Epithelial cell of esophagus (primary cell): Measurements from ENCODE around the gene HCAR1.

Experiments used
- DNase-seq: peaks from one replicate; pipeline ENCODE4 v3.0.0; 2010; ENCODE audit warnings: low read depth
- H3K4me3 ChIP-seq: 2 replicates; pipeline ENCODE4 v1.5.1; 2011; ENCODE audit warnings: mild to moderate bottlenecking, low read length, control low read depth
- TF ChIP-seq, protein P1 (sequence below): IDR thresholded peaks from 2 replicates; pipeline ENCODE4 v1.5.1; 2011; ENCODE audit warnings: low read depth, mild to moderate bottlenecking, low read length, control low read depth, inconsistent platforms; ENCODE audit not compliant: insufficient read depth; ENCODE audit errors: missing control alignments

Gene HCAR1

DNA sequence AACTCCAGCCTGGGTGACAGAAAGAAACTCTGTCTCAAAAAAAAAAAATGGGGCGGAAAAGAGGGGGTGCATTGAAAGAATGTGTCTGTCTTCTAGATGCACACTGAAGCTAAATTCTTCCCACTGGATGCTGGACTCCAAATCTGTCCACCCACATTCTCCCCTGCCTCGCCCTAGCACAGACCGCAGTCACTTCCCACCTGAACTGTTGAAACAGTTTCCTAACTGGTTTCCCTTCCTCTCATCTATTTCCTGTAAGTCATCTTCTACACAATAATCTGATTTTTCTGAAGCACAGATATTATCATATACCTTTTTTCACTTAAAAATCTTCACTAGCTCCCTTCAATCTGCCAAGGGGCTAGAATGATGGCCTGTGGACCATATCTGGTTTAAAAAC lies 1.5 kb upstream of the HCAR1 start:
- peak; percentile 39 for DNase-seq

DNA sequence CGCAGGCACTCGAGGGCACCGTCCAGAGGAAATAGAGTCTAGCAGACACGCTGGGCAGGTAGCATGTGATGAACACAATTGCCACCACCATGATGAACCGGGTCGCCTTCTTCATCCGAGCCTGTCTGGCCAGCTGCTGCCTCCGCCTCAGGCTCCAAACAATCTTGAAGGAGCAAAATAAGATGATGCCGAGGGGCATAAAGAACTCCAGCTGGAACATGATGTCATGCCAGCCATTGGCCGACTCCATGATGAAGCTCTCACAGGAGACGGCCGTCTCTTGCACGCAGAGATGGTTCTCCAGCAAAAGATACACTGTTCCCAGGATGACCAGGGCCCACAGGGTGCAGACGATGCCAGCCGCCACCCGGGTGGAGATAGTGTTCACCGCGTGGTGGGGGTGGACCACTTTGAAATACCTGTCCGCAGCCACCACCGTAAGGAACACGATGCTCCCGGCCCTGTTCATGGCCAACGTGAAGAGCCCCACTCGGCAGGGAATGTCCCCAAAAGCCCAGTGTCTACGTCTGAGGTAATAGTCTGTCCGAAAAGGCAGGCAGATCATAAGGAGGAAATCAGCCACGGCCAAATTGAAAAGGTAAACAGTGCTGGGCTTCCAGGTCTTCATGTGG lies 945 bp downstream of the HCAR1 start:
- DNase-seq: no peak
- H3K4me3 ChIP-seq: no peak overlapping the region
- TF ChIP-seq, protein P1, sequence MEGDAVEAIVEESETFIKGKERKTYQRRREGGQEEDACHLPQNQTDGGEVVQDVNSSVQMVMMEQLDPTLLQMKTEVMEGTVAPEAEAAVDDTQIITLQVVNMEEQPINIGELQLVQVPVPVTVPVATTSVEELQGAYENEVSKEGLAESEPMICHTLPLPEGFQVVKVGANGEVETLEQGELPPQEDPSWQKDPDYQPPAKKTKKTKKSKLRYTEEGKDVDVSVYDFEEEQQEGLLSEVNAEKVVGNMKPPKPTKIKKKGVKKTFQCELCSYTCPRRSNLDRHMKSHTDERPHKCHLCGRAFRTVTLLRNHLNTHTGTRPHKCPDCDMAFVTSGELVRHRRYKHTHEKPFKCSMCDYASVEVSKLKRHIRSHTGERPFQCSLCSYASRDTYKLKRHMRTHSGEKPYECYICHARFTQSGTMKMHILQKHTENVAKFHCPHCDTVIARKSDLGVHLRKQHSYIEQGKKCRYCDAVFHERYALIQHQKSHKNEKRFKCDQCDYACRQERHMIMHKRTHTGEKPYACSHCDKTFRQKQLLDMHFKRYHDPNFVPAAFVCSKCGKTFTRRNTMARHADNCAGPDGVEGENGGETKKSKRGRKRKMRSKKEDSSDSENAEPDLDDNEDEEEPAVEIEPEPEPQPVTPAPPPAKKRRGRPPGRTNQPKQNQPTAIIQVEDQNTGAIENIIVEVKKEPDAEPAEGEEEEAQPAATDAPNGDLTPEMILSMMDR: no peak

More for the DNA sequence above, 1.5 kb upstream of the HCAR1 start:
- TF ChIP-seq, protein P1: no peak
- H3K4me3 ChIP-seq: no peak overlapping the region

DNA sequence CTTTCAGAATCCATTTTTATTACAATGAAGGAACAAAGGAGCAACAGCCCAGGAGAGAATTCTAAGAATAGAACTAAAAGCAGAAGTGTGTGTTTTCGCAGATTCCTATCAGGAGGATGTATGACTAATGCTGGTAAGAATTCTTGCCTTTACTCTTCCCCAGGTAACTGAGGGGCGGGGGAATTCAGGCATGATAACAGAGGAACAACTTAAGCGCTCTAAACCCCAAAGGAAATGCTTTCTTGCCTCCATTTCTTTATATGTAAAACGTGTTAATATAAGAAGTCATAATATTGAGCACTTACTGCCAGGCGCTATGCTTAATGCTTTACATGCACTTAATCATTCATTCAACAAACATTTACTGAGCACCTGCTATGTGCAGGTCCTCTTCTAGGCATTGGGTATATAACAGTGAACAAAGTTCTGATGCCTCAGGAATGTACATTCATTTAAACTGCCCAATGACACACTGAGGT lies 4.5 kb downstream of the HCAR1 start:
- DNase-seq: peak; percentile 88
- TF ChIP-seq, protein P1: no peak
- no peak overlapping the region for H3K4me3 ChIP-seq

DNA sequence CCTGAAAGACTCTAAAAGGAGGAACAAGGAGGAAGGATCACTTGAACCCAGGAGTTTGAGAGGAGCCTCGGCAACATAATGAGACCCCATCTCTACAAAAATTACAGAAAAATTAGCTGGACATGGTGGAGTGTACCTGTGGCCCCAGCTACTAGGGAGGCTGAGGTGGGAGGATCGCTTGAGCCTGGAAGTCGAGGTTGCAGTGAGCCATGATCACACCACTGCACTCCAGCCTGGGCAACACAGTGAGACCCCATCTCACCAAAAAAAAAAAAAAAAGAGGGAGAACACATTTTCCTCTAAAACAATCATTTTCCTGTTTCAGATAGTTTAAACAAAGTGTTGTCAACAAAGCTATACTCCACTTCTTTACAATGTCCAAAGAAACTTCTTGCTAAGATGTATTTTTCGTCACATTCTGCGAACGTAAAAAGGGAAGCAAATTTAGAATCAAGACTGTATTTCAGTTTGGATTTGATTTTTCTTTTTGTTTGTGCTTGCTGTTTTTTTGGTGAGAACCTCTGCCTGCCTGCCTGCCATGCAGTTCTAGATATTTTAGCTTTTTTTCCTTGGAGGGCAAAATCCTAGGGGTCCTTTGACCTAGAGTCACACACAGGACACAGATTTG lies 5.1 kb downstream of the HCAR1 start:
- H3K4me3 ChIP-seq: no peak overlapping the region
- DNase-seq: no peak
- TF ChIP-seq, protein P1: no peak

DNA sequence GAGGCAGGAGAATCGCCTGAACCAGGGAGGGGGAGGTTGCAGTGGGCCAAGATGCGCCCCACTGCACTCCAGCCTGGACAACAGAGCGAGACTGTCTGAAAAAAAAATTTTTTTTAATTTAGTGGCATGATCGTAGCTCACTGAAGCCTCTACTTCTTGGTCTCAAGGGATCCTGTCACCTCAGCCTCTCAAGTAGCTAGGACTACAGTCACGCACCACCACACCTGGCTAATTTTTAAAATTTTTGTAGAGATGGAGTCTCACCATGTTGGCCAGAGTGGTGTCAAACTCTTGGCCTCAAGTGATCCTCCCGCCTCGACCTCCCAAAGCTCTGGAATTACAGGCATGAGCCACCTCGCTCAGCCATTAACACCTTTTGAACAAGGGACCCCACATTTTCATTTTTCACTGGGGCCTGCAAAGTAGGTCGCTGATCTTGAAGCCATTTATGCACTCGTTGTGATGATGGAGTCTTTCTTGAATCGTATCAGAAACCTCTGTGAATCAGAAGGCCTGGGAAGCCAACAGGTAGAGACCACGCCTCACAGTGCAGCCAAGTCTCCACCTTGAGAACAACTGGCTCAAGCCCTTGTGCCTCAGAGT lies 5.9 kb downstream of the HCAR1 start:
- TF ChIP-seq, protein P1: no peak
- no peak for DNase-seq
- no peak overlapping the region for H3K4me3 ChIP-seq

DNA sequence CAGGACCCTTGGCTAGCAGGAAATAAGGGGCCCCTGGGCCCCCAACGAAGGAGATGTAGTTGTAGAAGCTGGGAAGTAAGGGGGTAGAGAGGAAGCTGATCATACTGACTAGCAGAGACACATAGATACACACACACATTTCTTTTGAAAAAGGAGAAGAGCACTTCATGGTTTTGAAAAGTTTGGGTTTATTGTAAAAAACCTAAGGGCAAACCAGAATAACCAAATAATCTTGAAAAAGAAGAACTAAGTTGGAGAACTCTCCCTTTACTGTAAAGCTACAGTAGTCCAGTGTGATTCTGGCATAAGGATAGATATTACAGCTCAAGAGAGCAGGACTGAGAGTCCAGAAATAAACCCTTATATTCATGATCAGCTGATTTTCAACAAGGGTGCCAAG lies 8.3 kb downstream of the HCAR1 start:
- DNase-seq: no peak
- no peak overlapping the region for H3K4me3 ChIP-seq
- TF ChIP-seq, protein P1: no peak
